GM23338 (cell line): ENCODE measurements around the gene CYFIP2. TPM values are rescaled to one million over a fixed set of nuclear protein-coding genes. Genes with fewer than 3 reads are reported as not detected.

ENCODE experiments used
- ATAC-seq: fragments of 200-7000 bp; cut with Tn5 transposase; 3 replicates; pipeline ENCODE4 v1.9.1; 2020
- DNase-seq: peaks from one replicate; pipeline ENCODE4 v3.0.0-alpha.2; 2015; ENCODE audit warnings: low spot score
- H2AFZ ChIP-seq: fragments of 200-600 bp; sonication (generic); 2 replicates; pipeline ENCODE4 v1.8.0; 2016; ENCODE audit warnings: antibody characterized with exemption, mild to moderate bottlenecking, moderate library complexity
- H3F3A ChIP-seq: fragments of 200-600 bp; sonication (generic); replicated peaks from 2 replicates; pipeline ENCODE4 v1.8.0; 2017; ENCODE audit warnings: antibody characterized with exemption, mixed run types, low read depth
- H3K27ac ChIP-seq: fragments of 200-600 bp; sonication (generic); 2 replicates; pipeline ENCODE4 v1.6.1; 2016; ENCODE audit warnings: low read depth
- H3K27me3 ChIP-seq: fragments of 200-600 bp; sonication (generic); 2 replicates; pipeline ENCODE4 v1.8.0; 2016; ENCODE audit warnings: mild to moderate bottlenecking, mixed run types, moderate library complexity; ENCODE audit not compliant: insufficient read depth
- H3K36me3 ChIP-seq: fragments of 200-600 bp; sonication (generic); 2 replicates; pipeline ENCODE4 v1.8.0; 2016; ENCODE audit warnings: mild to moderate bottlenecking; ENCODE audit not compliant: insufficient read depth
- H3K4me1 ChIP-seq: fragments of 200-600 bp; sonication (generic); 2 replicates; pipeline ENCODE4 v1.8.0; 2016; ENCODE audit warnings: mild to moderate bottlenecking, moderate library complexity; ENCODE audit not compliant: insufficient read depth
- H3K4me2 ChIP-seq: fragments of 200-600 bp; sonication (generic); 2 replicates; pipeline ENCODE4 v1.7.1; 2017; ENCODE audit warnings: mixed run types
- H3K4me3 ChIP-seq: fragments of 200-600 bp; sonication (generic); 2 replicates; pipeline ENCODE4 v1.6.1; 2016; ENCODE audit warnings: mixed run types
- H3K79me2 ChIP-seq: fragments of 200-600 bp; sonication (generic); replicated peaks from 2 replicates; pipeline ENCODE4 v1.8.0; 2017; ENCODE audit warnings: mild to moderate bottlenecking; ENCODE audit not compliant: insufficient read depth
- H3K9me2 ChIP-seq: fragments of 200-600 bp; sonication (generic); 2 replicates; pipeline ENCODE4 v1.8.0; 2017; ENCODE audit not compliant: insufficient read depth
- H4K20me1 ChIP-seq: fragments of 200-600 bp; sonication (generic); replicated peaks from 2 replicates; pipeline ENCODE4 v1.8.0; 2017; ENCODE audit warnings: mild to moderate bottlenecking; ENCODE audit not compliant: insufficient read depth
- H3K27ac Mint-ChIP-seq: 2 replicates; pipeline ENCODE4 v1.8.0; 2020; ENCODE audit warnings: inconsistent platforms, mild to moderate bottlenecking, moderate library complexity, mixed read lengths
- H3K27me3 Mint-ChIP-seq: 3 replicates; pipeline ENCODE4 v1.8.0; 2022; ENCODE audit warnings: low read depth, mild to moderate bottlenecking, moderate library complexity, mixed read lengths, inconsistent platforms; ENCODE audit not compliant: insufficient read depth, poor library complexity
- H3K36me3 Mint-ChIP-seq: 3 replicates; pipeline ENCODE4 v1.8.0; 2021; ENCODE audit warnings: low read depth, mild to moderate bottlenecking, inconsistent platforms, moderate library complexity, mixed read lengths
- H3K4me1 Mint-ChIP-seq: 3 replicates; pipeline ENCODE4 v1.8.0; 2020; ENCODE audit warnings: mild to moderate bottlenecking, inconsistent platforms, mixed read lengths
- H3K4me3 Mint-ChIP-seq: 3 replicates; pipeline ENCODE4 v1.8.0; 2021; ENCODE audit warnings: moderate library complexity, mild to moderate bottlenecking, inconsistent platforms, mixed read lengths
- H3K9me3 Mint-ChIP-seq: 3 replicates; pipeline ENCODE4 v1.8.0; 2020; ENCODE audit warnings: moderate library complexity, mild to moderate bottlenecking, inconsistent platforms, mixed read lengths
- CREB1 ChIP-seq: fragments of 250-450 bp; sonication (Bioruptor Pico); IDR thresholded peaks from 2 replicates; pipeline ENCODE4 v1.5.0; 2020; ENCODE audit warnings: low read depth, mild to moderate bottlenecking, moderate library complexity
- CTCF ChIP-seq, 2 experiments: fragments of 200-600 bp in 1 of 2; sonication (generic) in 1 of 2; conservative IDR thresholded peaks; 2 replicates each; pipeline versions ENCODE4 v1.5.1 to v1.6.1; 2016 to 2017; ENCODE audit warnings: antibody characterized with exemption in 2 of 2, low read depth in 2 of 2, mild to moderate bottlenecking in 2 of 2, moderate library complexity in 1 of 2
- ETS1 ChIP-seq: IDR thresholded peaks from 2 replicates; pipeline ENCODE4 v1.6.1; 2016; ENCODE audit warnings: antibody characterized with exemption
- EZH2 ChIP-seq: fragments of 200-600 bp; sonication (generic); IDR thresholded peaks from one replicate; pipeline ENCODE4 v1.8.0; 2017; ENCODE audit warnings: antibody characterized with exemption, mild to moderate bottlenecking, low read depth; ENCODE audit not compliant: unreplicated experiment
- EZH2phosphoT487 ChIP-seq: fragments of 200-600 bp; sonication (generic); IDR thresholded peaks from one replicate; pipeline ENCODE4 v1.8.1; 2018; ENCODE audit warnings: antibody characterized with exemption; ENCODE audit not compliant: unreplicated experiment
- JUNB ChIP-seq: IDR thresholded peaks from one replicate; pipeline ENCODE4 v1.6.1; 2016; ENCODE audit warnings: antibody characterized with exemption; ENCODE audit not compliant: unreplicated experiment
- NANOG ChIP-seq: IDR thresholded peaks from 2 replicates; pipeline ENCODE4 v1.6.1; 2016; ENCODE audit warnings: antibody characterized with exemption, borderline replicate concordance
- POLR2AphosphoS5 ChIP-seq: IDR thresholded peaks from 2 replicates; pipeline ENCODE4 v1.6.1; 2016; ENCODE audit warnings: antibody characterized with exemption, low read depth
- REST ChIP-seq: IDR thresholded peaks from one replicate; pipeline ENCODE4 v1.6.1; 2018; ENCODE audit warnings: antibody characterized with exemption; ENCODE audit not compliant: unreplicated experiment
- STAT1 ChIP-seq: IDR thresholded peaks from one replicate; pipeline ENCODE4 v1.6.1; 2016; ENCODE audit warnings: antibody characterized with exemption; ENCODE audit not compliant: unreplicated experiment
- ZNF114 ChIP-seq: fragments of 250-450 bp; sonication (Bioruptor Pico); IDR thresholded peaks from 2 replicates; pipeline ENCODE4 v1.5.0; 2020; ENCODE audit warnings: mild to moderate bottlenecking, moderate library complexity
- ZNF331 ChIP-seq: fragments of 250-450 bp; sonication (Bioruptor Pico); IDR thresholded peaks from 2 replicates; pipeline ENCODE4 v1.5.0; 2020; ENCODE audit warnings: low read depth, mild to moderate bottlenecking, moderate library complexity
- ZNF462 ChIP-seq: fragments of 250-450 bp; sonication (Bioruptor Pico); IDR thresholded peaks from 2 replicates; pipeline ENCODE4 v1.5.0; 2020; ENCODE audit warnings: mild to moderate bottlenecking, moderate library complexity
- polyA plus RNA-seq: library from polyadenylated mRNA; unstranded; fragments of >200 nt; fragmentation: Nextera tagmentation; extraction: Ambion mirVana; gene quantifications from 2 replicates; pipeline ENCODE4 v1.2.1, GENCODE V29; 2016
- total RNA-seq: library from RNA; depleted of rRNA; stranded (reverse); fragments of >200 nt; shearing (Covaris generic); gene quantifications from 2 replicates; pipeline ENCODE4 v1.2.3, GENCODE V29; 2014

The CYFIP2 gene
- total and polyA plus RNA-seq, 2 experiments from 2014 or later, result 54.1 to 98.4 TPM

- H3K27ac Mint-ChIP-seq, result no peak overlapping the region
- no peak for DNase-seq
- no peaks in the 10 kb centered on the region for H3K9me3 Mint-ChIP-seq
Measured at GRCh38 chr5:157279605-157280239, 13.8 kb downstream of the CYFIP2 start.

More at GRCh38 chr5:157279605-157280239, 13.8 kb downstream of the CYFIP2 start:
- Histone ChIP-seq H3K36me3 (no peaks in the 10 kb centered on the region), H4K20me1 (peaks cover 17% of the 10 kb centered on the region), H3K4me2 (no peak overlapping the region), H2AFZ (no peak overlapping the region), H3K27ac (no peak overlapping the region), H3K79me2 (peaks cover 96% of the 10 kb centered on the region), H3K9me2 (no peaks in the 10 kb centered on the region), H3K27me3 (no peaks in the 10 kb centered on the region), H3F3A (no peaks in the 10 kb centered on the region), H3K4me3 (no peak overlapping the region), H3K4me1 (peaks cover 2% of the 10 kb centered on the region; the same call in 1 of the 2 replicates)
- H3K4me3 Mint-ChIP-seq, result no peak overlapping the region
- TF ChIP-seq ZNF331 (CRISPR knock-in tag), result no peak
- TF ChIP-seq ETS1, result no peak
- TF ChIP-seq CREB1, result no peak
- no peak for TF ChIP-seq JUNB
- TF ChIP-seq CTCF (conservative IDR thresholded peaks at IDR 0.05; ENCODE audit: low read depth in 2 of 2), result no peak
- TF ChIP-seq STAT1, result no peak
- TF ChIP-seq ZNF114, result no peak
- TF ChIP-seq REST, result no peak
- no peak for TF ChIP-seq NANOG
- no peak for TF ChIP-seq EZH2
- no peak for TF ChIP-seq POLR2AphosphoS5
- TF ChIP-seq EZH2phosphoT487, result no peak
- TF ChIP-seq ZNF462 (CRISPR knock-in tag), result no peak
- no peak for ATAC-seq
- H3K4me1 Mint-ChIP-seq, result peaks cover 3% of the 10 kb centered on the region; the same call in 1 of the 3 replicates
- H3K27me3 Mint-ChIP-seq, result no peaks in the 10 kb centered on the region
- no peaks in the 10 kb centered on the region for H3K36me3 Mint-ChIP-seq
